Measurements from ENCODE around the gene HMHB1.

Gene HMHB1

GRCh38 chr5:143862271-143862670, 50.3 kb downstream of the HMHB1 start:
- TF ChIP-seq NFIC (IDR thresholded peaks at IDR 0.05) (no peak), EGR1 (IDR thresholded peaks at IDR 0.05) (no peak), ZBTB7A (IDR thresholded peaks at IDR 0.05; ENCODE audit: low read depth) (no peak), EP300 (IDR thresholded peaks at IDR 0.05; ENCODE audit: borderline replicate concordance) (no peak), TEAD4 (IDR thresholded peaks at IDR 0.05) (no peak), YY1 (IDR thresholded peaks at IDR 0.05; ENCODE audit: low read depth) (no peak), FOXM1 (IDR thresholded peaks at IDR 0.05; ENCODE audit: borderline replicate concordance, low read depth) (no peak), CEBPB (IDR thresholded peaks at IDR 0.05) (no peak), USF1 (IDR thresholded peaks at IDR 0.05) (no peak), TAF1 (IDR thresholded peaks at IDR 0.05; ENCODE audit: low read depth) (no peak), RAD21 (IDR thresholded peaks at IDR 0.05; ENCODE audit: low read depth) (no peak), CREB1 (IDR thresholded peaks at IDR 0.05; ENCODE audit: low read depth) (no peak)
- TF ChIP-seq, protein P1, sequence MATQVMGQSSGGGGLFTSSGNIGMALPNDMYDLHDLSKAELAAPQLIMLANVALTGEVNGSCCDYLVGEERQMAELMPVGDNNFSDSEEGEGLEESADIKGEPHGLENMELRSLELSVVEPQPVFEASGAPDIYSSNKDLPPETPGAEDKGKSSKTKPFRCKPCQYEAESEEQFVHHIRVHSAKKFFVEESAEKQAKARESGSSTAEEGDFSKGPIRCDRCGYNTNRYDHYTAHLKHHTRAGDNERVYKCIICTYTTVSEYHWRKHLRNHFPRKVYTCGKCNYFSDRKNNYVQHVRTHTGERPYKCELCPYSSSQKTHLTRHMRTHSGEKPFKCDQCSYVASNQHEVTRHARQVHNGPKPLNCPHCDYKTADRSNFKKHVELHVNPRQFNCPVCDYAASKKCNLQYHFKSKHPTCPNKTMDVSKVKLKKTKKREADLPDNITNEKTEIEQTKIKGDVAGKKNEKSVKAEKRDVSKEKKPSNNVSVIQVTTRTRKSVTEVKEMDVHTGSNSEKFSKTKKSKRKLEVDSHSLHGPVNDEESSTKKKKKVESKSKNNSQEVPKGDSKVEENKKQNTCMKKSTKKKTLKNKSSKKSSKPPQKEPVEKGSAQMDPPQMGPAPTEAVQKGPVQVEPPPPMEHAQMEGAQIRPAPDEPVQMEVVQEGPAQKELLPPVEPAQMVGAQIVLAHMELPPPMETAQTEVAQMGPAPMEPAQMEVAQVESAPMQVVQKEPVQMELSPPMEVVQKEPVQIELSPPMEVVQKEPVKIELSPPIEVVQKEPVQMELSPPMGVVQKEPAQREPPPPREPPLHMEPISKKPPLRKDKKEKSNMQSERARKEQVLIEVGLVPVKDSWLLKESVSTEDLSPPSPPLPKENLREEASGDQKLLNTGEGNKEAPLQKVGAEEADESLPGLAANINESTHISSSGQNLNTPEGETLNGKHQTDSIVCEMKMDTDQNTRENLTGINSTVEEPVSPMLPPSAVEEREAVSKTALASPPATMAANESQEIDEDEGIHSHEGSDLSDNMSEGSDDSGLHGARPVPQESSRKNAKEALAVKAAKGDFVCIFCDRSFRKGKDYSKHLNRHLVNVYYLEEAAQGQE (IDR thresholded peaks at IDR 0.05; ENCODE audit: low read depth), result no peak

GRCh38 chr5:143865426-143866025, 53.6 kb downstream of the HMHB1 start:
- TF ChIP-seq ZBTB7A (IDR thresholded peaks at IDR 0.05; ENCODE audit: low read depth) (no peak), YY1 (IDR thresholded peaks at IDR 0.05; ENCODE audit: low read depth) (no peak), FOXM1 (IDR thresholded peaks at IDR 0.05; ENCODE audit: borderline replicate concordance, low read depth) (no peak), USF1 (IDR thresholded peaks at IDR 0.05) (no peak)
